IMR-90 (cell line): ENCODE results near the gene OPHN1.

Experiments used
- FOS ChIP-seq: fragments of 150-350 bp; IDR thresholded peaks from 2 replicates; pipeline ENCODE4 v1.6.1; 2016; ENCODE audit warnings: low read depth, low read length
- POLR2A ChIP-seq: IDR thresholded peaks from 2 replicates; pipeline ENCODE4 v1.6.1; 2012; ENCODE audit warnings: mild to moderate bottlenecking, low read depth, low read length

GRCh38 chrX:68252664-68253063, 180.6 kb downstream of the OPHN1 start:
- TF ChIP-seq FOS (no peak), POLR2A (no peak)
